ENCODE results near the gene COBL.

COBL gene

GRCh38 chr7:50978633-50979215, 337.9 kb downstream of the COBL start:
- Mint-ChIP-seq H3K27ac (no peak overlapping the region), H3K4me3 (no peak overlapping the region), H3K36me3 (ENCODE audit: low read depth) (no peaks in the 10 kb centered on the region), H3K4me1 (ENCODE audit: low read depth) (peaks cover 2% of the 10 kb centered on the region), H3K27me3 (ENCODE audit: low read depth) (no peaks in the 10 kb centered on the region), H3K9me3 (no peaks in the 10 kb centered on the region)

GRCh38 chr7:50977421-50977820, 339.2 kb downstream of the COBL start:
- no peak overlapping the region for H3K4me3 Mint-ChIP-seq

GRCh38 chr7:50976064-50976463, 340.5 kb downstream of the COBL start:
- Mint-ChIP-seq H3K27ac (no peak overlapping the region), H3K36me3 (ENCODE audit: low read depth) (no peaks in the 10 kb centered on the region), H3K9me3 (no peaks in the 10 kb centered on the region), H3K27me3 (ENCODE audit: low read depth) (no peaks in the 10 kb centered on the region), H3K4me1 (ENCODE audit: low read depth) (peaks cover 2% of the 10 kb centered on the region), H3K4me3 (no peak overlapping the region)

More at GRCh38 chr7:50977421-50977820, 339.2 kb downstream of the COBL start:
- Mint-ChIP-seq H3K27ac (no peak overlapping the region), H3K9me3 (no peaks in the 10 kb centered on the region), H3K4me1 (ENCODE audit: low read depth) (peaks cover 2% of the 10 kb centered on the region), H3K36me3 (ENCODE audit: low read depth) (no peaks in the 10 kb centered on the region), H3K27me3 (ENCODE audit: low read depth) (no peaks in the 10 kb centered on the region)

GRCh38 chr7:50974240-50974639, 342.4 kb downstream of the COBL start:
- peaks cover 2% of the 10 kb centered on the region for H3K4me1 Mint-ChIP-seq (ENCODE audit: low read depth)
- no peaks in the 10 kb centered on the region for H3K9me3 Mint-ChIP-seq
- no peak overlapping the region for H3K4me3 Mint-ChIP-seq
- no peaks in the 10 kb centered on the region for H3K27me3 Mint-ChIP-seq (ENCODE audit: low read depth)
- no peaks in the 10 kb centered on the region for H3K36me3 Mint-ChIP-seq (ENCODE audit: low read depth)
- H3K27ac Mint-ChIP-seq = no peak overlapping the region

GRCh38 chr7:50973814-50974213, 342.8 kb downstream of the COBL start:
- Mint-ChIP-seq H3K27ac (no peak overlapping the region), H3K36me3 (ENCODE audit: low read depth) (no peaks in the 10 kb centered on the region), H3K4me1 (ENCODE audit: low read depth) (peaks cover 2% of the 10 kb centered on the region), H3K27me3 (ENCODE audit: low read depth) (no peaks in the 10 kb centered on the region), H3K9me3 (no peaks in the 10 kb centered on the region), H3K4me3 (no peak overlapping the region)

- no peaks in the 10 kb centered on the region for H3K36me3 Mint-ChIP-seq (ENCODE audit: low read depth)
- H3K27me3 Mint-ChIP-seq (ENCODE audit: low read depth) = no peaks in the 10 kb centered on the region
- H3K4me3 Mint-ChIP-seq = no peak overlapping the region
- peaks cover 2% of the 10 kb centered on the region for H3K4me1 Mint-ChIP-seq (ENCODE audit: low read depth)
- H3K9me3 Mint-ChIP-seq = peaks cover 12% of the 10 kb centered on the region
- H3K27ac Mint-ChIP-seq = no peak overlapping the region
Measured at GRCh38 chr7:50970092-50970491, 346.5 kb downstream of the COBL start.
